Measurements from ENCODE around the gene GNA12. TPM values are rescaled to one million over a fixed set of nuclear protein-coding genes. Genes with fewer than 3 reads are reported as not detected.

GNA12 gene
- total and polyA plus RNA-seq, 2 experiments from 2014 or later, result 11.2 to 13.8 TPM

DNA sequence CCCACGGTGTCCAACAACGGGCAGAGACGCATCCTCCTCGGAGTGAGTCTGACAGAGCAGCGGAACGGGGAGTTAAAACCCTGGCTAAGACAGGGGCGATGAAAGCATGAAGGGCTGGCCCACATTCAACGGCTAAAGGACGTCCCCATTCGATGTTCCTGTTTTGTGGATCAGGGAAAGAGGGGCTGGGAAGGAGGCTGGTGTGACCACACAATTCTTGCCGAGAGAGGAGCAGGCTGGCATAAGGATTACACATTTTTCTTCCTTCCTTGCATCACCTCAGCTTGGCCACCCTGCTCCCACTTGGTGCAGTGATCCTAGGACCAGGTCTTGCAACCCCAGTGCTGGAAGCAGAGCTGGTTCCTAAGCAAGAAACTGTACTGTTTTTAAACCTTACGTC, 67.7 kb downstream of the GNA12 start:
- no peak overlapping the region for H3K4me2 ChIP-seq (ENCODE audit: unreplicated experiment)
- no peaks in the 10 kb centered on the region for H3F3A ChIP-seq (ENCODE audit: insufficient read depth)
- in situ Hi-C loops (cut with MboI), result no loop called here
- H3K27me3 ChIP-seq (replicated peaks; ENCODE audit: insufficient read depth), result no peaks in the 10 kb centered on the region
- no peaks in the 10 kb centered on the region for H3K36me3 ChIP-seq (ENCODE audit: low read depth)
- H2AFZ ChIP-seq, result no peak overlapping the region
- TF ChIP-seq EZH2 (IDR thresholded peaks at IDR 0.05; ENCODE audit: insufficient read depth, poor library complexity, severe bottlenecking) (no peak), EZH2phosphoT487 (IDR thresholded peaks at IDR 0.05; ENCODE audit: insufficient read depth, low read depth) (no peak)
- no peaks in the 10 kb centered on the region for H3K9me2 ChIP-seq (ENCODE audit: insufficient read depth)
- no peaks in the 10 kb centered on the region for H3K9me3 ChIP-seq (ENCODE audit: low read depth)
- no peak overlapping the region for H3K27ac ChIP-seq
- no peak overlapping the region for H3K9ac ChIP-seq
- H4K20me1 ChIP-seq (ENCODE audit: insufficient read depth), result no peaks in the 10 kb centered on the region
- H3K4me3 ChIP-seq, result no peak overlapping the region
- DNase-seq, result no peak
- WGBS, 2 experiments (ENCODE audit: low coverage in 1 of 2, low lambda C conversion rate in 2 of 2, missing lambda C conversion rate in 2 of 2), result 97 to 98% methylated on average over 12 of the region's 12 CpGs
- H3K79me2 ChIP-seq (ENCODE audit: insufficient read depth), result peaks cover 44% of the 10 kb centered on the region
- H3K4me1 ChIP-seq (ENCODE audit: insufficient read depth), result 0 out of 2 replicates have a peak, but pooled peaks cover 9% of the 10 kb centered on the region

DNA sequence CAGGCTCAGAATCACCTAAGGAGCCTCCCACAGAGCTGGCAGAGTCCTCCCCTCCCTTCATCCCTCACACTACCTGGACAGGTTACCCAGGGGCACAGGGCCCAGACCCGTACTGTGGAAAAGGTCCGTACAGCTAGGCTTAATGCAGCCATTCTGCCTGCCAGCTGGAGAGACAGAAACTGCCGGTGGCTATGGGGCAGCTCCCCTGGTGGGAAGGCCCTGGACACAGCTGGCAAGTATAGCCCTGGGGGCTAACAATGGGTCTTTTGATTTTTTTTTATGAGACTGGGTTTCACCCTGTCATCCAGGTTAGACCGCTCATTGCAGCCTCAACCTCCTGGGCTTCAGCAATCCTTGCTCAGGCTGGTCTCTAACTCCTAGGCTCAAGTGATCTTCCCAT, 68.3 kb downstream of the GNA12 start:
- Histone ChIP-seq H2AFZ (no peak overlapping the region), H3F3A (ENCODE audit: insufficient read depth) (no peaks in the 10 kb centered on the region), H3K4me3 (no peak overlapping the region), H4K20me1 (ENCODE audit: insufficient read depth) (no peaks in the 10 kb centered on the region), H3K9ac (no peak overlapping the region), H3K4me2 (ENCODE audit: unreplicated experiment) (no peak overlapping the region), H3K9me3 (ENCODE audit: low read depth) (no peaks in the 10 kb centered on the region), H3K27me3 (replicated peaks; ENCODE audit: insufficient read depth) (no peaks in the 10 kb centered on the region), H3K36me3 (ENCODE audit: low read depth) (no peaks in the 10 kb centered on the region), H3K9me2 (ENCODE audit: insufficient read depth) (no peaks in the 10 kb centered on the region), H3K4me1 (ENCODE audit: insufficient read depth) (0 out of 2 replicates have a peak, but pooled peaks cover 9% of the 10 kb centered on the region), H3K79me2 (ENCODE audit: insufficient read depth) (peaks cover 44% of the 10 kb centered on the region), H3K27ac (no peak overlapping the region)
- no peak for TF ChIP-seq EZH2phosphoT487 (IDR thresholded peaks at IDR 0.05; ENCODE audit: insufficient read depth, low read depth)
- TF ChIP-seq EZH2 (IDR thresholded peaks at IDR 0.05; ENCODE audit: insufficient read depth, poor library complexity, severe bottlenecking), result no peak
- no peak for DNase-seq
- WGBS, 2 experiments (ENCODE audit: low coverage in 1 of 2, low lambda C conversion rate in 2 of 2, missing lambda C conversion rate in 2 of 2), result 97 to 98% methylated on average over 4 of the region's 4 CpGs
- in situ Hi-C loops (cut with MboI), result no loop called here

DNA sequence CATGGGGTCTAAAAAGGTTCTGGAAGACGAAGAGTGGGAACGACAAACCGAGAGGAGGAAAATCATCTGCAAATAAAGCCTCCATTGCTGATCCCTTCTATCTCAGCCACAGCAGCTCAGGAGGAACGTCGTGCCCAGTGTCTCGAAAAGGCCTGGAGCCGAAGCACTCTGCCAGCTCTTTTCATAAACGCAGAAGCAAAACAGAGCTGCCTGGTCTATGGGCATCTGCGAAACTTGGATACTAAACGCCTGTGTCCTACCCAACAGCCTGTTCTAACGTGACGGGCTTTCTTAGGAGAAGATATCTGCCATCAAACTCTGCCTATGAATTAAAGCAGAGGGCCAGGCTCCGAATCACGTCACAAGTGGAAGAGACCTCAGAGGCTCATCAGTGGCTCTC, 68.7 kb downstream of the GNA12 start:
- H3K4me2 ChIP-seq (ENCODE audit: unreplicated experiment), result no peak overlapping the region

DNA sequence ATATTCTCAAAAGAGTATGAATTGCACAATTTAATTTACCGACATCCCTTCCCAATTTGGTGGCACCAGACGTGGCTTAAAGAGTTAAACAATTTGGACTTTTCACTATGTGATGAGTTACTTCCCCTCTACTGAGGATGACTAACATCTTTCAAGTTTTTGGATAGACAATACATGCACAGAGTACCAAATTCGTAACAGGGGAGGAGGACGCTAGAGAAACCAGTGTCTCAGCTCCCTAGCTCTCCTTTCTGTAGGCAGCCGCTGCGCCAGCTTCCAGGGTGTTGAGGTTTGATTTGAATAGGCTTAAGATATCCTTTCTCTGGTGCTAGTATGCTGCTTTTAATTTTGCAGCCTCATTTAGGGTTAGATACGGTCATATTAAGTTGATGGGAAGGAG, 69.2 kb downstream of the GNA12 start:
- no peak overlapping the region for H3K4me2 ChIP-seq (ENCODE audit: unreplicated experiment)
- H3K27ac ChIP-seq, result no peak overlapping the region
- H3F3A ChIP-seq (ENCODE audit: insufficient read depth), result no peaks in the 10 kb centered on the region
- no peak overlapping the region for H2AFZ ChIP-seq
- H3K9me2 ChIP-seq (ENCODE audit: insufficient read depth), result no peaks in the 10 kb centered on the region
- no peaks in the 10 kb centered on the region for H3K9me3 ChIP-seq (ENCODE audit: low read depth)
- TF ChIP-seq EZH2phosphoT487 (IDR thresholded peaks at IDR 0.05; ENCODE audit: insufficient read depth, low read depth) (no peak), EZH2 (IDR thresholded peaks at IDR 0.05; ENCODE audit: insufficient read depth, poor library complexity, severe bottlenecking) (no peak)
- H3K4me1 ChIP-seq (ENCODE audit: insufficient read depth), result 0 out of 2 replicates have a peak, but pooled peaks cover 9% of the 10 kb centered on the region
- H3K79me2 ChIP-seq (ENCODE audit: insufficient read depth), result peaks cover 44% of the 10 kb centered on the region
- no peaks in the 10 kb centered on the region for H3K36me3 ChIP-seq (ENCODE audit: low read depth)
- WGBS, 2 experiments (ENCODE audit: low coverage in 1 of 2, low lambda C conversion rate in 2 of 2, missing lambda C conversion rate in 2 of 2), result 78 to 85% methylated on average over 7 of the region's 7 CpGs
- H4K20me1 ChIP-seq (ENCODE audit: insufficient read depth), result no peaks in the 10 kb centered on the region
- in situ Hi-C loops (cut with MboI), result no loop called here
- H3K9ac ChIP-seq, result no peak overlapping the region
- H3K27me3 ChIP-seq (replicated peaks; ENCODE audit: insufficient read depth), result no peaks in the 10 kb centered on the region
- DNase-seq, result no peak
- no peak overlapping the region for H3K4me3 ChIP-seq

More for the DNA sequence above, 68.7 kb downstream of the GNA12 start:
- Histone ChIP-seq H3K36me3 (ENCODE audit: low read depth) (no peaks in the 10 kb centered on the region), H3K9me3 (ENCODE audit: low read depth) (no peaks in the 10 kb centered on the region), H3K9me2 (ENCODE audit: insufficient read depth) (no peaks in the 10 kb centered on the region), H3K27me3 (replicated peaks; ENCODE audit: insufficient read depth) (no peaks in the 10 kb centered on the region), H3K79me2 (ENCODE audit: insufficient read depth) (peaks cover 44% of the 10 kb centered on the region), H3K4me1 (ENCODE audit: insufficient read depth) (0 out of 2 replicates have a peak, but pooled peaks cover 9% of the 10 kb centered on the region), H3K27ac (no peak overlapping the region), H2AFZ (no peak overlapping the region), H3F3A (ENCODE audit: insufficient read depth) (no peaks in the 10 kb centered on the region), H4K20me1 (ENCODE audit: insufficient read depth) (no peaks in the 10 kb centered on the region), H3K4me3 (no peak overlapping the region), H3K9ac (no peak overlapping the region)
- DNase-seq, result no peak
- WGBS, 2 experiments (ENCODE audit: low coverage in 1 of 2, low lambda C conversion rate in 2 of 2, missing lambda C conversion rate in 2 of 2), result 90 to 93% methylated on average over 14 of the region's 14 CpGs
- TF ChIP-seq EZH2phosphoT487 (IDR thresholded peaks at IDR 0.05; ENCODE audit: insufficient read depth, low read depth) (no peak), EZH2 (IDR thresholded peaks at IDR 0.05; ENCODE audit: insufficient read depth, poor library complexity, severe bottlenecking) (no peak)
- in situ Hi-C loops (cut with MboI), result no loop called here

DNA sequence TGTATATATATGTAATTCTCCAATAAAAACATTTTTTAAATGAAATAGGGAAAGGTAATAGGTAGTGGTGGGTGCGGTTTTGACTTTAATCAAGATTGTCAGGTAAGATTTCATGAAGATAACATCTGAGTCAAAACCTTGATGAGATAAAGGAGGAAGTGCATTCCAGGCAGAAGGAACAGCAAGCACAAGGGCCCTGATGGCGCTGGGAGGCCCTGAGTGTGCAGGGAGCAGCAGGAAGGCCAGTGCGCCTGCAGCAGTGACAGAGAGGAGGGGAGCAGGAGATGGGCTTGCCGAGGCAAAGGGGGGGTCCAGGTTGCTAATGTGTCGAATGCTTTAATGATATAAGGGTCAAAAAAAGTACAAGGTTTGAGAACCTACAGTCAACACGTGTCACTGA, 69.8 kb downstream of the GNA12 start:
- Histone ChIP-seq H3K9ac (no peak overlapping the region), H3K4me2 (ENCODE audit: unreplicated experiment) (no peak overlapping the region), H4K20me1 (ENCODE audit: insufficient read depth) (no peaks in the 10 kb centered on the region), H3K79me2 (ENCODE audit: insufficient read depth) (peaks cover 50% of the 10 kb centered on the region), H3K36me3 (ENCODE audit: low read depth) (no peaks in the 10 kb centered on the region), H2AFZ (no peak overlapping the region), H3K9me3 (ENCODE audit: low read depth) (no peaks in the 10 kb centered on the region), H3K4me1 (ENCODE audit: insufficient read depth) (0 out of 2 replicates have a peak, but pooled peaks cover 9% of the 10 kb centered on the region), H3F3A (ENCODE audit: insufficient read depth) (no peaks in the 10 kb centered on the region), H3K4me3 (no peak overlapping the region), H3K9me2 (ENCODE audit: insufficient read depth) (no peaks in the 10 kb centered on the region), H3K27me3 (replicated peaks; ENCODE audit: insufficient read depth) (no peaks in the 10 kb centered on the region), H3K27ac (no peak overlapping the region)
- in situ Hi-C loops (cut with MboI), result no loop called here
- TF ChIP-seq EZH2 (IDR thresholded peaks at IDR 0.05; ENCODE audit: insufficient read depth, poor library complexity, severe bottlenecking), result no peak
- TF ChIP-seq EZH2phosphoT487 (IDR thresholded peaks at IDR 0.05; ENCODE audit: insufficient read depth, low read depth), result no peak
- no peak for DNase-seq
- 97% methylated on average over 6 of the region's 6 CpGs for WGBS, 2 experiments (ENCODE audit: low coverage in 1 of 2, low lambda C conversion rate in 2 of 2, missing lambda C conversion rate in 2 of 2)

Measured in GM23248 (cell line).